Hepatocyte (in vitro differentiated cells): ENCODE measurements around the gene CEP76. TPM values are rescaled to one million over a fixed set of nuclear protein-coding genes. Genes with fewer than 3 reads are reported as not detected.

ENCODE experiments used
- DNase-seq: peaks from one replicate; pipeline ENCODE4 v3.0.0-alpha.2; 2016; ENCODE audit warnings: low spot score
- H2AFZ ChIP-seq: fragments of 200-600 bp; sonication (generic); 2 replicates; pipeline ENCODE4 v1.6.0; 2016; ENCODE audit warnings: antibody characterized with exemption, mild to moderate bottlenecking
- H3K27ac ChIP-seq: fragments of 200-600 bp; sonication (generic); 2 replicates; pipeline ENCODE4 v1.5.1; 2016; ENCODE audit warnings: mild to moderate bottlenecking
- H3K27me3 ChIP-seq: fragments of 200-600 bp; sonication (generic); 2 replicates; pipeline ENCODE4 v1.6.1; 2016
- H3K36me3 ChIP-seq: fragments of 200-600 bp; sonication (generic); replicated peaks from 2 replicates; pipeline ENCODE4 v1.5.1; 2016; ENCODE audit warnings: low read depth; ENCODE audit not compliant: insufficient read depth
- H3K4me1 ChIP-seq: fragments of 200-600 bp; sonication (generic); 2 replicates; pipeline ENCODE4 v1.5.1; 2016; ENCODE audit warnings: mild to moderate bottlenecking, moderate library complexity; ENCODE audit not compliant: insufficient read depth
- H3K4me2 ChIP-seq: fragments of 200-600 bp; sonication (generic); 2 replicates; pipeline ENCODE4 v1.6.0; 2016
- H3K4me3 ChIP-seq: fragments of 200-600 bp; sonication (generic); 2 replicates; pipeline ENCODE4 v1.5.1; 2016; ENCODE audit warnings: mild to moderate bottlenecking
- H3K79me2 ChIP-seq: fragments of 200-600 bp; sonication (generic); 2 replicates; pipeline ENCODE4 v1.6.0; 2017; ENCODE audit warnings: mild to moderate bottlenecking
- H3K9me2 ChIP-seq: fragments of 200-600 bp; sonication (generic); replicated peaks from 2 replicates; pipeline ENCODE4 v1.6.0; 2017; ENCODE audit warnings: mild to moderate bottlenecking; ENCODE audit not compliant: insufficient read depth
- H3K9me3 ChIP-seq: fragments of 200-600 bp; sonication (generic); 2 replicates; pipeline ENCODE4 v1.5.1; 2016; ENCODE audit warnings: low read depth, mild to moderate bottlenecking
- H4K20me1 ChIP-seq: fragments of 200-600 bp; sonication (generic); 2 replicates; pipeline ENCODE4 v1.6.0; 2016; ENCODE audit warnings: mild to moderate bottlenecking; ENCODE audit not compliant: insufficient read depth, poor library complexity, severe bottlenecking
- CTCF ChIP-seq: fragments of 200-600 bp; sonication (generic); IDR thresholded peaks from 2 replicates; pipeline ENCODE4 v1.5.1; 2016; ENCODE audit warnings: antibody characterized with exemption, mild to moderate bottlenecking; ENCODE audit not compliant: poor library complexity
- EZH2 ChIP-seq: fragments of 200-600 bp; sonication (generic); IDR thresholded peaks from 2 replicates; pipeline ENCODE4 v1.6.1; 2016; ENCODE audit warnings: antibody characterized with exemption, mild to moderate bottlenecking, borderline replicate concordance
- EZH2phosphoT487 ChIP-seq: fragments of 200-600 bp; sonication (generic); IDR thresholded peaks from one replicate; pipeline ENCODE4 v1.6.1; 2018; ENCODE audit warnings: antibody characterized with exemption, mild to moderate bottlenecking, low read depth, moderate library complexity; ENCODE audit not compliant: unreplicated experiment, severe bottlenecking
- WGBS: methylation state at CpG from one replicate; pipeline ENCODE4 v1.1.6; 2016; ENCODE audit warnings: low lambda C conversion rate; ENCODE audit errors: missing lambda C conversion rate; 5-methylcytosine and 5-hydroxymethylcytosine counted together
- polyA plus RNA-seq: library from polyadenylated mRNA; unstranded; fragments of >200 nt; fragmentation: Nextera tagmentation; extraction: Ambion mirVana; gene quantifications from 2 replicates; pipeline ENCODE4 v1.2.1, GENCODE V29; 2016
- total RNA-seq: library from RNA; depleted of rRNA; stranded (reverse); fragments of >200 nt; gene quantifications from 2 replicates; pipeline ENCODE4 v1.2.3, GENCODE V29; 2014

Gene CEP76
- total and polyA plus RNA-seq, 2 experiments from 2014 or later, result 4.7 to 11.9 TPM

- H3K27ac ChIP-seq, result no peak overlapping the region
- TF ChIP-seq EZH2 (no peak), EZH2phosphoT487 (no peak), CTCF (no peak)
- H2AFZ ChIP-seq, result no peak overlapping the region
- no peaks in the 10 kb centered on the region for H3K9me3 ChIP-seq
- no peak overlapping the region for H3K4me3 ChIP-seq
- no peaks in the 10 kb centered on the region for H4K20me1 ChIP-seq
- H3K4me1 ChIP-seq, result no peaks in the 10 kb centered on the region
- H3K4me2 ChIP-seq, result no peak overlapping the region
- 98% methylated on average over 5 of the region's 5 CpGs for WGBS
- DNase-seq, result no peak
- H3K36me3 ChIP-seq, result no peaks in the 10 kb centered on the region
- H3K79me2 ChIP-seq, result no peaks in the 10 kb centered on the region
- no peaks in the 10 kb centered on the region for H3K27me3 ChIP-seq
- H3K9me2 ChIP-seq, result no peaks in the 10 kb centered on the region
Measured at GRCh38 chr18:12721495-12722275, 19.2 kb upstream of the CEP76 start.

GRCh38 chr18:12711446-12711845 lies 8.9 kb upstream of the CEP76 start:
- no peaks in the 10 kb centered on the region for H3K36me3 ChIP-seq
- H3K27ac ChIP-seq, result no peak overlapping the region
- no peaks in the 10 kb centered on the region for H4K20me1 ChIP-seq
- 98% methylated on average over 5 of the region's 5 CpGs for WGBS
- H2AFZ ChIP-seq, result no peak overlapping the region
- peaks cover 6% of the 10 kb centered on the region for H3K79me2 ChIP-seq
- H3K4me1 ChIP-seq, result no peaks in the 10 kb centered on the region
- no peaks in the 10 kb centered on the region for H3K9me2 ChIP-seq
- H3K4me2 ChIP-seq, result no peak overlapping the region
- H3K27me3 ChIP-seq, result no peaks in the 10 kb centered on the region
- no peak for TF ChIP-seq CTCF
- TF ChIP-seq EZH2phosphoT487, result no peak
- no peak overlapping the region for H3K4me3 ChIP-seq
- no peaks in the 10 kb centered on the region for H3K9me3 ChIP-seq
- no peak for DNase-seq

GRCh38 chr18:12703664-12704063 lies 1.1 kb upstream of the CEP76 start:
- Histone ChIP-seq H3K27me3 (no peaks in the 10 kb centered on the region), H3K9me3 (no peaks in the 10 kb centered on the region), H3K27ac (peak overlapping the region; percentile 99), H4K20me1 (peaks cover 5% of the 10 kb centered on the region), H3K79me2 (peaks cover 63% of the 10 kb centered on the region), H3K4me2 (peak overlapping the region; percentile 81), H3K4me3 (peak overlapping the region; percentile 93), H3K36me3 (no peaks in the 10 kb centered on the region), H3K9me2 (no peaks in the 10 kb centered on the region), H2AFZ (peak overlapping the region; percentile 97), H3K4me1 (peaks cover 15% of the 10 kb centered on the region)
- DNase-seq, result peak; percentile 7
- WGBS, result 6% methylated on average over 2 of the region's 2 CpGs
- TF ChIP-seq EZH2phosphoT487 (no peak), EZH2 (no peak), CTCF (no peak)
